ENCODE results near the gene PITX3.

DNA sequence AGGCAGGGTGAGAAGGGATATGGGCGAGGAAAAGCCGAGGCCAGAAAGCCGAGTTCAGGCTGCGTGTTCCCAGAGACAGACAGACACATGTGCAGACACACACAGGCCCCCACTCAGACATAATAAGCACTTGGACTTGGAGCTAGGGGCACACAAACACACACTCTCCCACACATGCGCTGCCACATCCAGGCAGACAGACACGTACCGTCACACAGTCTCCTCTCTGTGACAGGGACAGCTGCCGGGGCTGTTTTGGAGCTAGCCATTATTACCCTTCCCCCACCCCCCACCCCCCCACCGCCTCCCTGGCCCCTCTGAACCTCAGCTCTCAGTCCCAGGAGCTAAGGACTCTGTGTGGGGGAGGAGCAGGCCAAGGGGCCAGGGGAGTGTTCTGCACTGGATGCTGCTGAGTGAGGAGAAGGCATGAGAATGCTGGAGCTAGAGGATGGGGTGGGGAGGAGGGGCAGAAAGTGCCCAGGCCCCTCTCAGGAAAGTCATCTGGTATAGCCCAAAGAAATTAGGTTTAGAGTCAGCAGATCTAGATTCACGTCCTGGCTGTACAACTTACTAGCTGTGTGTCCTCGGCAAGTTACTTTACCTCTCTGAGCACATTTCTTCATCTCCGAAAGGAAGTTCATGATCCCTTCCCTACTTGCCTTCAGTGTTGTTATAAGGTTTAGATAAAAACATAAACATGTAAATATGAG is 6.3 kb downstream of the PITX3 start:
- TF ChIP-seq, protein P1, sequence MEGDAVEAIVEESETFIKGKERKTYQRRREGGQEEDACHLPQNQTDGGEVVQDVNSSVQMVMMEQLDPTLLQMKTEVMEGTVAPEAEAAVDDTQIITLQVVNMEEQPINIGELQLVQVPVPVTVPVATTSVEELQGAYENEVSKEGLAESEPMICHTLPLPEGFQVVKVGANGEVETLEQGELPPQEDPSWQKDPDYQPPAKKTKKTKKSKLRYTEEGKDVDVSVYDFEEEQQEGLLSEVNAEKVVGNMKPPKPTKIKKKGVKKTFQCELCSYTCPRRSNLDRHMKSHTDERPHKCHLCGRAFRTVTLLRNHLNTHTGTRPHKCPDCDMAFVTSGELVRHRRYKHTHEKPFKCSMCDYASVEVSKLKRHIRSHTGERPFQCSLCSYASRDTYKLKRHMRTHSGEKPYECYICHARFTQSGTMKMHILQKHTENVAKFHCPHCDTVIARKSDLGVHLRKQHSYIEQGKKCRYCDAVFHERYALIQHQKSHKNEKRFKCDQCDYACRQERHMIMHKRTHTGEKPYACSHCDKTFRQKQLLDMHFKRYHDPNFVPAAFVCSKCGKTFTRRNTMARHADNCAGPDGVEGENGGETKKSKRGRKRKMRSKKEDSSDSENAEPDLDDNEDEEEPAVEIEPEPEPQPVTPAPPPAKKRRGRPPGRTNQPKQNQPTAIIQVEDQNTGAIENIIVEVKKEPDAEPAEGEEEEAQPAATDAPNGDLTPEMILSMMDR (IDR thresholded peaks at IDR 0.05; ENCODE audit: low read length): no peak
- no peak for TF ChIP-seq EZH2 (IDR thresholded peaks at IDR 0.05; ENCODE audit: borderline replicate concordance, low read length)
